ENCODE results near the gene TRAM2. TPM values are rescaled to one million over a fixed set of nuclear protein-coding genes. Genes with fewer than 3 reads are reported as not detected.

Gene TRAM2
- total RNA-seq, 6 donors from 2014 or later, result 9.4 to 26.8 (median 14.3) TPM

GRCh38 chr6:52617087-52617486 is 40.2 kb upstream of the TRAM2 start:
- no peak for DNase-seq
- WGBS, 2 donors, result 32 to 48% methylated on average over 4 of the region's 4 CpGs
- Histone ChIP-seq H3K4me3 (no peak overlapping the region), H3K9me3 (no peaks in the 10 kb centered on the region), H3K27ac (no peak overlapping the region), H3K4me1 (peaks cover 0 to 16% (median 3%) of the 10 kb centered on the region in 4 donors), H3K27me3 (no peaks in the 10 kb centered on the region), H3K36me3 (no peaks in the 10 kb centered on the region)
- ATAC-seq (ENCODE audit: low FRiP score in 2 of 2), result no peak
- no peak for TF ChIP-seq POLR2A (IDR thresholded peaks at IDR 0.05)
- TF ChIP-seq EP300 (IDR thresholded peaks at IDR 0.05), result no peak
- no peak for TF ChIP-seq POLR2AphosphoS5 (IDR thresholded peaks at IDR 0.05)
- TF ChIP-seq, protein P1, sequence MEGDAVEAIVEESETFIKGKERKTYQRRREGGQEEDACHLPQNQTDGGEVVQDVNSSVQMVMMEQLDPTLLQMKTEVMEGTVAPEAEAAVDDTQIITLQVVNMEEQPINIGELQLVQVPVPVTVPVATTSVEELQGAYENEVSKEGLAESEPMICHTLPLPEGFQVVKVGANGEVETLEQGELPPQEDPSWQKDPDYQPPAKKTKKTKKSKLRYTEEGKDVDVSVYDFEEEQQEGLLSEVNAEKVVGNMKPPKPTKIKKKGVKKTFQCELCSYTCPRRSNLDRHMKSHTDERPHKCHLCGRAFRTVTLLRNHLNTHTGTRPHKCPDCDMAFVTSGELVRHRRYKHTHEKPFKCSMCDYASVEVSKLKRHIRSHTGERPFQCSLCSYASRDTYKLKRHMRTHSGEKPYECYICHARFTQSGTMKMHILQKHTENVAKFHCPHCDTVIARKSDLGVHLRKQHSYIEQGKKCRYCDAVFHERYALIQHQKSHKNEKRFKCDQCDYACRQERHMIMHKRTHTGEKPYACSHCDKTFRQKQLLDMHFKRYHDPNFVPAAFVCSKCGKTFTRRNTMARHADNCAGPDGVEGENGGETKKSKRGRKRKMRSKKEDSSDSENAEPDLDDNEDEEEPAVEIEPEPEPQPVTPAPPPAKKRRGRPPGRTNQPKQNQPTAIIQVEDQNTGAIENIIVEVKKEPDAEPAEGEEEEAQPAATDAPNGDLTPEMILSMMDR (IDR thresholded peaks at IDR 0.05), result no peak

DNA sequence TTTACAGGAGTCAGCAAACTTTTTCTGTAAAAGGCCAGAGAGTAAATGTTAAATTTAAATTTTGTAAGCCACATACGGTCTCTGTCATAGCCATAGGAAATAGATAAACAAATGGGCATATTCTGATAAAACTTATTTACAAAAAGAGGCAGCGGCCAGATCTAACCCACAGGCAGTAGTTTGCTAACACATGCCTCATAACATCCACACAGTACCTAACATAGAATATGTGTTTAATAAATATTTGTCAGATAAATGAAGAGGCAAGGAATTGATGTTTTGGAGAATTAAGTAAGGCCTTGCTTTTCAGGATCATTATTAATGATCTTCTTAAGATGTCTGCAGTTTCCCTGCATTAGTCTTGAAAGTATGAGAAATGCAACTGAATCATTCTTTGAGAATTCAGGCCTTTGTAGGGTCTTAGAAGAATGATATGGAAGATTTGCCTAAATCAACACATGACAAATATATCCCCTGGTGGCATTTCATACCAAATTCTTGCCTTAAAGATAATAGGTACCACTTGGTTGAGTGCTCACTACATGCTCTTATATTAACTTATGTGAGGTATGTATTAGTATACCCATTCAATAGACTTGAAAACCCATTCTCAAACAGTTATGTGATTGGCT is 39.3 kb upstream of the TRAM2 start:
- DNase-seq, result no peak
- no peak overlapping the region for H3K4me3 ChIP-seq
- H3K4me1 ChIP-seq, result peaks cover 2 to 21% (median 11%) of the 10 kb centered on the region in 4 donors
- 68 to 74% methylated on average over 2 of the region's 2 CpGs for WGBS, 2 donors
- no peak overlapping the region for H3K27ac ChIP-seq
- H3K9me3 ChIP-seq, result no peaks in the 10 kb centered on the region
- no peaks in the 10 kb centered on the region for H3K36me3 ChIP-seq
- H3K27me3 ChIP-seq, result no peaks in the 10 kb centered on the region
- TF ChIP-seq, protein P1 (IDR thresholded peaks at IDR 0.05), result no peak
- TF ChIP-seq POLR2AphosphoS5 (IDR thresholded peaks at IDR 0.05) (no peak), POLR2A (IDR thresholded peaks at IDR 0.05) (no peak), EP300 (IDR thresholded peaks at IDR 0.05) (no peak)
- no peak for ATAC-seq (ENCODE audit: low FRiP score in 2 of 2)

DNA sequence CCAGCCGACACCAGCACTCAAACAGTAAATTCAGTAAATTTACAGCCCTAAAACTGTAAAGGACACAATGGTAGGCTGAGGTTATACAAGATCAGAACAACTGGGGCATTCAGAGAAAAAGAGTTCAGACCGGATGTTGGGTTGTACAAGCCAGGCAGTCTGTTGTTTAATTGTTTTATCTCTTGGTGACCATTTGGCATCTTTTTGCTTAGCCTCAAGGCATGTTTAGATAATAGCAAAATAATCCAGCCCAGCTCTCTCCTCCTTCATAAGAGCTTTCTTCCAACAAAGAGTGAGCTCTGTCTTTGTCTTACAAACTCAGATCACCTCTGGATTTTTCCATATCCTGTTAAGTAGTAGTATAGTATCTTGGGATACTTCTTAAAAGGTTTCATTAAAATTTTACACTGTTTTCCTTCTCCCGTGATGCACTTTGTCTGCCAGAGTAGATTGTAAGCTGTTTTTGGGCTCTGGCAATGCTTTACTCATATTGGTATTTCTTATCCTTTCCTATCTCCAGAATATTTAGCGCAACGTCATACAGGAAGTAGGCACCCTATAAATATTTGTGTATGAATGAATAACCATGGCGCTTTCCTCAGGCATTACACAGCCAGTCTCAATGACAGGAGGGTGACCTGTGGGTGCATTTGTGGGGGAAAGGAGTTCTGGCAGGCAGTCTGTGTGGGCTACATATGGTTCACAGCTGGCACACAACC is 35.6 kb upstream of the TRAM2 start:
- 53 to 54% methylated on average over 6 of the region's 6 CpGs for whole genome bisulfite sequencing, 2 donors
- DNase-seq (no peak), ATAC-seq (ENCODE audit: low FRiP score in 2 of 2) (no peak)
- H3K4me3 ChIP-seq, result no peak overlapping the region
- H3K9me3 ChIP-seq, result no peaks in the 10 kb centered on the region
- H3K27me3 ChIP-seq, result no peaks in the 10 kb centered on the region
- no peak for TF ChIP-seq POLR2AphosphoS5 (IDR thresholded peaks at IDR 0.05)
- no peak for TF ChIP-seq EP300 (IDR thresholded peaks at IDR 0.05)
- no peak for TF ChIP-seq POLR2A (IDR thresholded peaks at IDR 0.05)
- TF ChIP-seq, protein P1 (IDR thresholded peaks at IDR 0.05), result no peak
- peak overlapping the region in 3 of 4 donors; percentile 54 to 70 (median 58) for H3K27ac ChIP-seq
- no peaks in the 10 kb centered on the region for H3K36me3 ChIP-seq
- peaks cover 3 to 27% (median 14%) of the 10 kb centered on the region in 4 donors for H3K4me1 ChIP-seq

- peak overlapping the region in 3 of 4 donors; percentile 54 to 70 (median 58) for H3K27ac ChIP-seq
- peaks cover 3 to 27% (median 14%) of the 10 kb centered on the region in 4 donors for H3K4me1 ChIP-seq
- 42 to 50% methylated on average over 1 of the region's 1 CpG for WGBS, 2 donors
- TF ChIP-seq EP300 (IDR thresholded peaks at IDR 0.05), result no peak
- TF ChIP-seq, protein P1 (IDR thresholded peaks at IDR 0.05), result no peak
- H3K27me3 ChIP-seq, result no peaks in the 10 kb centered on the region
- no peaks in the 10 kb centered on the region for H3K9me3 ChIP-seq
- ATAC-seq (ENCODE audit: low FRiP score in 2 of 2), result no peak
- DNase-seq, result no peak
- no peak overlapping the region for H3K4me3 ChIP-seq
- no peaks in the 10 kb centered on the region for H3K36me3 ChIP-seq
Measured at GRCh38 chr6:52611833-52612232, 35.0 kb upstream of the TRAM2 start.
